ENCODE results near the gene KIF21A. TPM values are rescaled to one million over a fixed set of nuclear protein-coding genes. Genes with fewer than 3 reads are reported as not detected.
A peak's percentile ranks its signal among the peaks of the same experiment; 100 is the strongest.

Gene KIF21A
- total and polyA plus RNA-seq, 2 of the 13 experiments (the other 11 are each of a cell fraction or from before 2014, with no cell fraction given): 20.6 to 39.7 TPM

- TF ChIP-seq ZXDC (CRISPR knock-in tag; IDR thresholded peaks at IDR 0.05) (no peak), GATAD2A (CRISPR knock-in tag; IDR thresholded peaks at IDR 0.05) (no peak), PBX2 (CRISPR knock-in tag; IDR thresholded peaks at IDR 0.05) (no peak), ZUFSP (CRISPR knock-in tag; IDR thresholded peaks at IDR 0.05; ENCODE audit: borderline replicate concordance) (no peak)
Measured at GRCh38 chr12:39275846-39276245, 167.1 kb downstream of the KIF21A start (continued).

- Histone ChIP-seq H3K27ac (ENCODE audit: extremely low read length, insufficient read depth, low read length) (no peak overlapping the region), H3K9me3 (ENCODE audit: low read length) (no peaks in the 10 kb centered on the region), H3K79me2 (ENCODE audit: insufficient read depth, low read length) (no peaks in the 10 kb centered on the region), H3K4me1 (ENCODE audit: insufficient read depth, low read length) (no peaks in the 10 kb centered on the region), H3K4me3 (replicated peaks in 1 of 3; ENCODE audit: insufficient read depth in 1 of 3, low read depth in 2 of 3, low read length in 3 of 3) (no peak overlapping the region), H3K36me3 (replicated peaks in 1 of 2; ENCODE audit: control insufficient read depth in 1 of 2, insufficient read depth in 2 of 2, low read length in 2 of 2) (no peaks in the 10 kb centered on the region), H4K20me1 (ENCODE audit: insufficient read depth, low read length) (no peaks in the 10 kb centered on the region), H3K27me3 (ENCODE audit: control insufficient read depth in 1 of 2, insufficient read depth in 2 of 2, low read length in 2 of 2) (no peaks in the 10 kb centered on the region; a peak in 1 of 5 replicates), H2AFZ (ENCODE audit: low read length) (no peak overlapping the region), H3K9ac (ENCODE audit: insufficient read depth, low read depth, low read length) (no peak overlapping the region), H3K4me2 (ENCODE audit: low read depth, low read length) (no peak overlapping the region)
- ChIA-PET CTCF (ENCODE audit: low intra/inter-chr PET ratio, low total read pairs) (interaction anchor here (1.0 kb wide), 1 partner anchor 945 kb away, joined by 4 read pairs; no protein-coding TSS in a partner anchor), POLR2A (no interaction called here)
- FAIRE-seq (peak; percentile 21), DNase-seq (ENCODE audit: low spot score) (peak; percentile 24), ATAC-seq (peak; percentile 46; the same call in 2 of the 3 replicates)
- intact Hi-C loops (cut with micrococcal nuclease; ENCODE audit: unreplicated experiment) (loop anchor here (1.0 kb wide), 2 partner anchors 352 to 946 kb away; no protein-coding TSS in a partner anchor), in situ Hi-C loops (cut with HindIII; ENCODE audit: extremely low pct_ligation_motif_present, low pct_unique_long_range_greater_than_20kb) (loop anchor here (10.0 to 25.0 kb wide), 2 partner anchors 348 to 936 kb away; no protein-coding TSS in a partner anchor)
- 14% methylated on average over 8 of the region's 8 CpGs for WGBS (ENCODE audit: low lambda C conversion rate)
- BruUV-seq (replicated peaks): no TSS peak
- TF ChIP-seq SMC3 (IDR thresholded peaks at IDR 0.05; ENCODE audit: low read length) (0 out of 2 replicates have a peak, but pooled peaks have one; percentile 32), AHDC1 (CRISPR knock-in tag; IDR thresholded peaks at IDR 0.05; ENCODE audit: borderline replicate concordance) (no peak), CTCF (CRISPR knock-in tag; IDR thresholded peaks at IDR 0.05) (peak; percentile 50)
Measured at GRCh38 chr12:39272871-39273655, 169.9 kb downstream of the KIF21A start.
